Smooth muscle cell (in vitro differentiated cells): ENCODE results near the gene CCDC154. TPM values are rescaled to one million over a fixed set of nuclear protein-coding genes. Genes with fewer than 3 reads are reported as not detected.

ENCODE experiments used
- DNase-seq: peaks from one replicate; lab custom pipeline; 2025; ENCODE audit not compliant: unreplicated experiment; lab: John Stamatoyannopoulos, UW
- H2AFZ ChIP-seq: fragments of 200-600 bp; sonication (generic); 2 replicates; pipeline ENCODE4 v1.6.0; 2016; ENCODE audit warnings: antibody characterized with exemption, low read depth, mild to moderate bottlenecking
- H3F3A ChIP-seq: fragments of 200-600 bp; sonication (generic); 2 replicates; pipeline ENCODE4 v1.6.0; 2017; ENCODE audit warnings: antibody characterized with exemption, low read depth
- H3K27ac ChIP-seq: fragments of 200-600 bp; sonication (generic); 2 replicates; pipeline ENCODE4 v1.5.1; 2016; ENCODE audit warnings: low read depth, mild to moderate bottlenecking
- H3K27me3 ChIP-seq: fragments of 200-600 bp; sonication (generic); 2 replicates; pipeline ENCODE4 v1.6.1; 2016; ENCODE audit warnings: low read depth, mild to moderate bottlenecking
- H3K36me3 ChIP-seq: fragments of 200-600 bp; sonication (generic); 2 replicates; pipeline ENCODE4 v1.5.1; 2016; ENCODE audit warnings: low read depth
- H3K4me1 ChIP-seq: fragments of 200-600 bp; sonication (generic); 2 replicates; pipeline ENCODE4 v1.5.1; 2016; ENCODE audit warnings: low read depth
- H3K4me2 ChIP-seq: fragments of 200-600 bp; sonication (generic); 2 replicates; pipeline ENCODE4 v1.6.0; 2016; ENCODE audit warnings: mild to moderate bottlenecking
- H3K4me3 ChIP-seq: fragments of 200-600 bp; sonication (generic); 2 replicates; pipeline ENCODE4 v1.5.1; 2016; ENCODE audit warnings: mild to moderate bottlenecking
- H3K79me2 ChIP-seq: fragments of 200-600 bp; sonication (generic); 2 replicates; pipeline ENCODE4 v1.6.0; 2016; ENCODE audit warnings: low read depth, mild to moderate bottlenecking
- H3K9ac ChIP-seq: fragments of 200-600 bp; sonication (generic); 2 replicates; pipeline ENCODE4 v1.6.0; 2016; ENCODE audit warnings: low read depth
- H3K9me3 ChIP-seq: fragments of 200-600 bp; sonication (generic); replicated peaks from 2 replicates; pipeline ENCODE4 v1.5.1; 2016; ENCODE audit warnings: low read depth
- H4K20me1 ChIP-seq: fragments of 200-600 bp; sonication (generic); 2 replicates; pipeline ENCODE4 v1.6.0; 2016; ENCODE audit warnings: low read depth
- WGBS: methylation state at CpG from one replicate; pipeline ENCODE4 v1.1.7; 2016; ENCODE audit warnings: low lambda C conversion rate; 5-methylcytosine and 5-hydroxymethylcytosine counted together
- polyA plus RNA-seq: library from polyadenylated mRNA; unstranded; fragments of >200 nt; fragmentation: Nextera tagmentation; extraction: Ambion mirVana; gene quantifications from 2 replicates; pipeline ENCODE4 v1.2.1, GENCODE V29; 2016
- total RNA-seq: library from RNA; depleted of rRNA; stranded (reverse); fragments of >200 nt; gene quantifications from 2 replicates; pipeline ENCODE4 v1.2.3, GENCODE V29; 2014
- TF ChIP-seq, protein P1 (sequence below): fragments of 200-600 bp; sonication (generic); IDR thresholded peaks from 2 replicates; pipeline ENCODE4 v1.5.1; 2017; ENCODE audit warnings: borderline replicate concordance, mild to moderate bottlenecking, antibody characterized with exemption; ENCODE audit not compliant: insufficient read depth, poor library complexity, severe bottlenecking

CCDC154 gene
- total and polyA plus RNA-seq, 2 experiments from 2014 or later = 0.24 TPM; not detected in 1

GRCh38 chr16:1449201-1449788 is 4.9 kb upstream of the CCDC154 start:
- Histone ChIP-seq H3F3A (no peaks in the 10 kb centered on the region), H3K4me3 (no peak overlapping the region), H3K27me3 (no peaks in the 10 kb centered on the region), H3K9ac (no peak overlapping the region), H4K20me1 (no peaks in the 10 kb centered on the region), H3K79me2 (no peaks in the 10 kb centered on the region), H3K27ac (no peak overlapping the region), H3K4me2 (no peak overlapping the region), H3K9me3 (no peaks in the 10 kb centered on the region), H3K36me3 (no peaks in the 10 kb centered on the region), H3K4me1 (no peaks in the 10 kb centered on the region), H2AFZ (no peak overlapping the region)
- TF ChIP-seq, protein P1, sequence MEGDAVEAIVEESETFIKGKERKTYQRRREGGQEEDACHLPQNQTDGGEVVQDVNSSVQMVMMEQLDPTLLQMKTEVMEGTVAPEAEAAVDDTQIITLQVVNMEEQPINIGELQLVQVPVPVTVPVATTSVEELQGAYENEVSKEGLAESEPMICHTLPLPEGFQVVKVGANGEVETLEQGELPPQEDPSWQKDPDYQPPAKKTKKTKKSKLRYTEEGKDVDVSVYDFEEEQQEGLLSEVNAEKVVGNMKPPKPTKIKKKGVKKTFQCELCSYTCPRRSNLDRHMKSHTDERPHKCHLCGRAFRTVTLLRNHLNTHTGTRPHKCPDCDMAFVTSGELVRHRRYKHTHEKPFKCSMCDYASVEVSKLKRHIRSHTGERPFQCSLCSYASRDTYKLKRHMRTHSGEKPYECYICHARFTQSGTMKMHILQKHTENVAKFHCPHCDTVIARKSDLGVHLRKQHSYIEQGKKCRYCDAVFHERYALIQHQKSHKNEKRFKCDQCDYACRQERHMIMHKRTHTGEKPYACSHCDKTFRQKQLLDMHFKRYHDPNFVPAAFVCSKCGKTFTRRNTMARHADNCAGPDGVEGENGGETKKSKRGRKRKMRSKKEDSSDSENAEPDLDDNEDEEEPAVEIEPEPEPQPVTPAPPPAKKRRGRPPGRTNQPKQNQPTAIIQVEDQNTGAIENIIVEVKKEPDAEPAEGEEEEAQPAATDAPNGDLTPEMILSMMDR = no peak
- 96% methylated on average over 25 of the region's 25 CpGs for WGBS
- DNase-seq = no peak

DNA sequence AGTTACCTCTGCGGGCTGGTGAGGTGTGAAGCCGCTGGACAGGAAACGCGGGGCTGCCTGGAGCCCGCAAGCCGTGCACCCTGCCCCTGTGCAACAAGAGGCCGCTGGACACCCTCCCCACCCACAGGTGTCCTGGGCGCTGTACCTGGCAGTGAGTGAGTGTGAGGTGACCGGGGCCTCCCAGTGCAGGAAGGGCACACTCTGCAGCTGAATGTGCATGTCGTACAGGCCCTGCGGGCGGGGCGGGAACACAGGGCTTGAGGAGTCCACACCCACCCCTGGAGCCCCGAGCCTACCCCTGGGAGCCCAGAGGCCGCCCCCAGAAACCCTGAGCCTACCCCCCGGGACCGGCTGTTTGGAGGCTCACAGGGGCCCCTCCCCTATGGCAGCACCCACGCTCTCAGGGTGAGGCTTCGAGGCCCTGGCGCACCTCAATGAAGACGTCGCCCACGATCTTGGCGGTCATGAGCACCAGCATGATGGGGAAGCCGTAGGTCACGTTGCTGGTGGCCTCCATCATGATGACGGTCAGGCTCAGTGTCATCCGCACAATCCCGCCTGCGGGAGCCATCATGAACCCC is 4.3 kb upstream of the CCDC154 start:
- Histone ChIP-seq H3K27me3 (no peaks in the 10 kb centered on the region), H3F3A (no peaks in the 10 kb centered on the region), H3K36me3 (no peaks in the 10 kb centered on the region), H3K79me2 (no peaks in the 10 kb centered on the region), H2AFZ (no peak overlapping the region), H3K9me3 (no peaks in the 10 kb centered on the region), H3K9ac (no peak overlapping the region), H4K20me1 (no peaks in the 10 kb centered on the region), H3K4me1 (no peaks in the 10 kb centered on the region), H3K27ac (no peak overlapping the region), H3K4me2 (no peak overlapping the region), H3K4me3 (no peak overlapping the region)
- 98% methylated on average over 21 of the region's 30 CpGs for WGBS
- DNase-seq = no peak
- TF ChIP-seq, protein P1 = no peak

GRCh38 chr16:1447965-1448364 is 3.6 kb upstream of the CCDC154 start:
- over 99% methylated on average over 11 of the region's 11 CpGs for WGBS
- TF ChIP-seq, protein P1 = no peak
- H4K20me1 ChIP-seq = no peaks in the 10 kb centered on the region
- no peak overlapping the region for H3K9ac ChIP-seq
- no peaks in the 10 kb centered on the region for H3F3A ChIP-seq
- H3K27me3 ChIP-seq = no peaks in the 10 kb centered on the region
- no peak for DNase-seq
- no peaks in the 10 kb centered on the region for H3K9me3 ChIP-seq
- H3K36me3 ChIP-seq = no peaks in the 10 kb centered on the region
- H2AFZ ChIP-seq = no peak overlapping the region
- H3K4me3 ChIP-seq = no peak overlapping the region
- H3K4me1 ChIP-seq = no peaks in the 10 kb centered on the region
- no peak overlapping the region for H3K27ac ChIP-seq
- no peak overlapping the region for H3K4me2 ChIP-seq
- H3K79me2 ChIP-seq = no peaks in the 10 kb centered on the region
